IMR-90 (cell line): ENCODE results near the gene BRD4. TPM values are rescaled to one million over a fixed set of nuclear protein-coding genes. Genes with fewer than 3 reads are reported as not detected.

Experiments
- ATAC-seq: fragments of 200-7000 bp; cut with Tn5 transposase; 2 replicates; pipeline ENCODE4 v1.9.1; 2020; ENCODE audit warnings: low read depth, mild to moderate bottlenecking, moderate library complexity
- BruUV-seq: library from RNA; stranded (reverse); fragments of 400-500 nt; replicated peaks from 2 replicates; lab custom pipeline; 2021; lab: Mats Ljungman, UMichigan
- CTCF ChIA-PET: fragments of 300-600 bp; formaldehyde crosslinking; extraction: SDS; loops from one replicate; lab custom pipeline; 2021; ENCODE audit warnings: antibody characterized with exemption; lab: Yijun Ruan, JAX
- POLR2A ChIA-PET: fragments of 300-600 bp; sonication (Branson Sonifier 250); formaldehyde crosslinking; loops from one replicate; lab custom pipeline; 2022; ENCODE audit warnings: antibody characterized with exemption; ENCODE audit not compliant: unreplicated experiment; lab: Charles Lee
- DNase-seq: peaks from one replicate; pipeline ENCODE4 v3.0.0; 2013
- H2AFZ ChIP-seq: replicated peaks from 2 replicates; pipeline ENCODE3; 2013; ENCODE audit warnings: low read length, mild to moderate bottlenecking; ENCODE audit not compliant: poor library complexity
- H2AK5ac ChIP-seq: 2 replicates; pipeline ENCODE4 v1.6.1; 2013; ENCODE audit warnings: low read depth, low read length, inconsistent platforms
- H2AK9ac ChIP-seq: replicated peaks from 2 replicates; pipeline ENCODE3; 2013; ENCODE audit warnings: mild to moderate bottlenecking, low read depth, low read length, moderate library complexity; ENCODE audit not compliant: poor library complexity
- H2BK120ac ChIP-seq: 2 replicates; pipeline ENCODE4 v1.6.1; 2013; ENCODE audit warnings: low read depth, low read length, inconsistent platforms
- H2BK15ac ChIP-seq: 3 replicates; pipeline ENCODE4 v1.6.1; 2013; ENCODE audit warnings: low read depth, low read length, inconsistent platforms
- H2BK20ac ChIP-seq: 2 replicates; pipeline ENCODE4 v1.6.1; 2013; ENCODE audit warnings: low read depth, mild to moderate bottlenecking, inconsistent platforms, low read length, moderate library complexity
- H2BK5ac ChIP-seq: 2 replicates; pipeline ENCODE4 v1.6.1; 2013; ENCODE audit warnings: mild to moderate bottlenecking, low read depth, low read length, inconsistent platforms; ENCODE audit not compliant: poor library complexity, severe bottlenecking
- H3K14ac ChIP-seq: replicated peaks from 2 replicates; pipeline ENCODE4 v1.6.1; 2013; ENCODE audit warnings: low read depth, low read length, inconsistent platforms
- H3K18ac ChIP-seq: 2 replicates; pipeline ENCODE4 v1.6.1; 2013; ENCODE audit warnings: low read depth, low read length, control low read depth
- H3K23ac ChIP-seq: 2 replicates; pipeline ENCODE4 v1.6.1; 2013; ENCODE audit warnings: low read depth, low read length, inconsistent platforms
- H3K27ac ChIP-seq: 2 replicates; pipeline ENCODE4 v1.5.1; 2013; ENCODE audit warnings: mild to moderate bottlenecking, control low read depth, low read length; ENCODE audit not compliant: insufficient read depth
- H3K27me3 ChIP-seq: 2 replicates; pipeline ENCODE4 v1.6.1; 2013; ENCODE audit warnings: low read length; ENCODE audit not compliant: control insufficient read depth, insufficient read depth
- H3K36me3 ChIP-seq: 2 replicates; pipeline ENCODE4 v1.6.1; 2013; ENCODE audit warnings: low read length, mixed read lengths; ENCODE audit not compliant: control insufficient read depth, insufficient read depth
- H3K4ac ChIP-seq: 2 replicates; pipeline ENCODE4 v1.6.1; 2013; ENCODE audit warnings: low read depth, low read length, inconsistent platforms
- H3K4me1 ChIP-seq: 2 replicates; pipeline ENCODE4 v1.6.1; 2013; ENCODE audit warnings: low read length, mixed read lengths; ENCODE audit not compliant: control insufficient read depth, insufficient read depth
- H3K4me2 ChIP-seq: 2 replicates; pipeline ENCODE4 v1.6.1; 2013; ENCODE audit warnings: low read depth, mild to moderate bottlenecking, control low read depth, low read length, moderate library complexity
- H3K4me3 ChIP-seq: 2 replicates; pipeline ENCODE4 v1.5.1; 2013; ENCODE audit warnings: low read depth, mild to moderate bottlenecking, control low read depth, low read length, moderate library complexity; ENCODE audit not compliant: insufficient read depth
- H3K56ac ChIP-seq: 2 replicates; pipeline ENCODE4 v1.6.1; 2013; ENCODE audit warnings: low read length, inconsistent platforms; ENCODE audit not compliant: insufficient read depth; ENCODE audit errors: extremely low read depth
- H3K79me1 ChIP-seq, 2 experiments: 2 replicates each; pipeline ENCODE4 v1.6.1; 2013; ENCODE audit warnings: low read length in 2 of 2, inconsistent platforms in 1 of 2, low read depth in 1 of 2
- H3K9ac ChIP-seq: 2 replicates; pipeline ENCODE4 v1.6.1; 2013; ENCODE audit warnings: low read depth, low read length, control low read depth
- H3K9me1 ChIP-seq: 2 replicates; pipeline ENCODE4 v1.6.1; 2013; ENCODE audit warnings: low read length, inconsistent platforms; ENCODE audit not compliant: insufficient read depth
- H3K9me3 ChIP-seq: 2 replicates; pipeline ENCODE4 v1.6.1; 2013; ENCODE audit warnings: low read length; ENCODE audit not compliant: control insufficient read depth, insufficient read depth
- H4K20me1 ChIP-seq: 2 replicates; pipeline ENCODE4 v1.6.1; 2013; ENCODE audit warnings: low read length, inconsistent platforms; ENCODE audit not compliant: insufficient read depth
- H4K5ac ChIP-seq: 2 replicates; pipeline ENCODE4 v1.6.1; 2013; ENCODE audit warnings: mild to moderate bottlenecking, low read depth, low read length, control low read depth
- H4K8ac ChIP-seq, 2 experiments: 2 replicates each; pipeline ENCODE4 v1.6.1; 2013; ENCODE audit warnings: low read depth in 2 of 2, low read length in 2 of 2, control low read depth in 1 of 2, inconsistent platforms in 1 of 2
- H4K91ac ChIP-seq: 2 replicates; pipeline ENCODE4 v1.6.1; 2013; ENCODE audit warnings: low read depth, low read length, inconsistent platforms; ENCODE audit not compliant: insufficient read depth
- CTCF ChIP-seq: conservative IDR thresholded peaks from 2 replicates; pipeline ENCODE4 v1.5.1; 2012; ENCODE audit warnings: mild to moderate bottlenecking, low read depth, low read length, improper control_type of control experiment
- ELK1 ChIP-seq: fragments of 150-350 bp; IDR thresholded peaks from 2 replicates; pipeline ENCODE4 v1.6.1; 2016; ENCODE audit warnings: low read depth, mild to moderate bottlenecking, low read length, moderate library complexity, borderline replicate concordance
- POLR2A ChIP-seq: IDR thresholded peaks from 2 replicates; pipeline ENCODE4 v1.6.1; 2012; ENCODE audit warnings: mild to moderate bottlenecking, low read depth, low read length
- RCOR1 ChIP-seq: IDR thresholded peaks from 2 replicates; pipeline ENCODE4 v1.6.1; 2012; ENCODE audit warnings: mild to moderate bottlenecking, low read length, improper control_type of control experiment; ENCODE audit not compliant: insufficient replicate concordance
- USF2 ChIP-seq: fragments of 150-350 bp; IDR thresholded peaks from 2 replicates; pipeline ENCODE4 v1.6.1; 2017; ENCODE audit warnings: mild to moderate bottlenecking, antibody characterized with exemption, low read length, low read depth
- WGBS, 2 experiments: methylation state at CpG; one replicate each; pipeline versions ENCODE4 v1.1.5 to v1.1.7; 2013; ENCODE audit warnings: missing lambda C conversion rate in 2 of 2; ENCODE audit not compliant: insufficient read length in 1 of 2; ENCODE audit errors: extremely low coverage in 2 of 2; 5-methylcytosine and 5-hydroxymethylcytosine counted together
- dilution Hi-C: fragments of 300-500 bp; cut with HindIII; formaldehyde crosslinking; loops from one replicate; pipeline ENCODE4 v1.14.3; 2018; ENCODE audit warnings: low sequenced_read_pairs; ENCODE audit not compliant: unreplicated experiment
- in situ Hi-C: fragments of 300-500 bp; cut with MboI; formaldehyde crosslinking; loops from 3 replicates; pipeline ENCODE4 v1.14.3; 2019; ENCODE audit warnings: low sequenced_read_pairs, inconsistent platforms, mixed read lengths
- intact Hi-C: fragments of 100-400 bp; cut with micrococcal nuclease; formaldehyde crosslinking; loops from 2 replicates; pipeline ENCODE4 v1.10.0; 2022
- polyA plus RNA-seq, 3 experiments: library from polyadenylated mRNA; depleted of rRNA; stranded (reverse); fragments of >200 nt; gene quantifications; 2 replicates each; pipeline ENCODE4 v1.2.3, GENCODE V29; 2012; ENCODE audit warnings: low replicate concordance in 1 of 3
- total RNA-seq: library from RNA; depleted of rRNA; stranded (reverse); fragments of >200 nt; gene quantifications from 2 replicates; pipeline ENCODE4 v1.2.3, GENCODE V29; 2012

The BRD4 gene
- total and polyA plus RNA-seq, 2 of the 4 experiments (the other 2 are of a cell fraction) = 7.0 to 21.1 TPM

GRCh38 chr19:15283141-15283883 lies 49.0 kb downstream of the BRD4 start:
- no peak overlapping the region for H2AFZ ChIP-seq
- 81% methylated on average over 5 of the region's 10 CpGs; no CpG with 5 or more reads in 1 of the 2 experiments for WGBS, 2 experiments
- peaks cover 45% of the 10 kb centered on the region for H3K4me1 ChIP-seq
- no peak overlapping the region for H3K56ac ChIP-seq
- no peak overlapping the region for H3K4me3 ChIP-seq
- no peak overlapping the region for H3K14ac ChIP-seq
- TF ChIP-seq RCOR1 (no peak), ELK1 (no peak), POLR2A (no peak), CTCF (no peak), USF2 (no peak)
- H3K4me2 ChIP-seq = peak overlapping the region; percentile 20; the same call in 1 of the 2 replicates
- H3K18ac ChIP-seq = no peak overlapping the region
- H3K36me3 ChIP-seq = 0 out of 2 replicates have a peak, but pooled peaks cover 2% of the 10 kb centered on the region
- dilution Hi-C loops = no loop called here
- H2AK9ac ChIP-seq = peak overlapping the region; percentile 18
- peak; percentile 21 for ATAC-seq
- CTCF ChIA-PET = interaction anchor here (0.6 to 1.0 kb wide), 3 partner anchors 10 to 27 kb away, joined by 3 to 4 read pairs (median 3); no protein-coding TSS in a partner anchor
- no TSS peak for BruUV-seq
- no peak overlapping the region for H3K4ac ChIP-seq
- in situ Hi-C loops = no loop called here
- H3K27ac ChIP-seq = 0 out of 2 replicates have a peak overlapping the region, but pooled peaks have one; percentile 1
- H3K23ac ChIP-seq = peak overlapping the region; percentile 27; the same call in 1 of the 2 replicates
- POLR2A ChIA-PET = interaction anchor here (1.0 kb wide), 1 partner anchor 8 kb away, joined by 3 read pairs; no protein-coding TSS in a partner anchor
- H2BK120ac ChIP-seq = no peak overlapping the region
- H2BK20ac ChIP-seq = no peak overlapping the region
- H2AK5ac ChIP-seq = no peak overlapping the region
- H4K20me1 ChIP-seq = peaks cover 100% of the 10 kb centered on the region
- no peaks in the 10 kb centered on the region for H3K9me3 ChIP-seq
- no peak overlapping the region for H4K5ac ChIP-seq
- intact Hi-C loops = loop anchor here (5.0 kb wide), 1 partner anchor 39 kb away; no protein-coding TSS in a partner anchor
- H3K79me1 ChIP-seq = peaks cover 5 to 88% of the 10 kb centered on the region in 2 experiments; a peak in 3 of 4 replicates
- no peak overlapping the region for H2BK5ac ChIP-seq
- no peak overlapping the region for H3K9ac ChIP-seq
- no peak overlapping the region for H4K91ac ChIP-seq
- H2BK15ac ChIP-seq = no peak overlapping the region
- H4K8ac ChIP-seq = no peak overlapping the region
- H3K9me1 ChIP-seq = peaks cover 69% of the 10 kb centered on the region
- peak; percentile 59 for DNase-seq
- H3K27me3 ChIP-seq = no peaks in the 10 kb centered on the region
